Subcutaneous abdominal adipose tissue (tissue), 5 donors: ENCODE results near the gene APBB2.

ENCODE experiments used
- H3K27ac ChIP-seq: one replicate; pipeline ENCODE4 v1.7.0; 2013; ENCODE audit warnings: low read depth, mild to moderate bottlenecking, inconsistent platforms, low read length, moderate library complexity
- H3K27me3 ChIP-seq, 5 donors: one replicate each; pipeline ENCODE4 v1.7.0; 2013; ENCODE audit warnings: low read length in 5 of 5, inconsistent platforms in 1 of 5; ENCODE audit not compliant: control insufficient read depth in 5 of 5, insufficient read depth in 4 of 5
- H3K36me3 ChIP-seq, 5 donors: one replicate each; pipeline ENCODE4 v1.7.0; 2013; ENCODE audit warnings: low read length in 5 of 5; ENCODE audit not compliant: control insufficient read depth in 5 of 5, insufficient read depth in 5 of 5
- H3K4me1 ChIP-seq, 5 donors: one replicate each; pipeline ENCODE4 v1.7.0; 2013; ENCODE audit warnings: low read length in 5 of 5, mild to moderate bottlenecking in 3 of 5, moderate library complexity in 1 of 5; ENCODE audit not compliant: control insufficient read depth in 5 of 5, insufficient read depth in 5 of 5
- H3K4me3 ChIP-seq, 5 donors: one replicate each; pipeline ENCODE4 v1.7.0; 2013; ENCODE audit warnings: low read length in 5 of 5, low read depth in 1 of 5
- H3K9ac ChIP-seq, 5 donors: one replicate each; pipeline ENCODE4 v1.7.0; 2013; ENCODE audit warnings: low read length in 5 of 5, mild to moderate bottlenecking in 4 of 5, moderate library complexity in 3 of 5
- H3K9me3 ChIP-seq, 5 donors: one replicate each; pipeline ENCODE4 v1.7.0; 2013; ENCODE audit warnings: low read length in 5 of 5; ENCODE audit not compliant: control insufficient read depth in 5 of 5
- donor health status: healthy.
- donor health status: healthy.
- donor health status: healthy.
- donor health status: healthy.
- donor health status: healthy.

The APBB2 gene

GRCh38 chr4:41241919-41242318 lies 27.6 kb upstream of the APBB2 start:
- Histone ChIP-seq H3K27ac (no peak overlapping the region), H3K4me1 (no peaks in the 10 kb centered on the region), H3K9me3 (peaks cover 0 to 5% (median 0%) of the 10 kb centered on the region in 5 donors), H3K4me3 (no peak overlapping the region), H3K27me3 (no peaks in the 10 kb centered on the region), H3K9ac (no peak overlapping the region), H3K36me3 (no peaks in the 10 kb centered on the region)

- H3K9ac ChIP-seq: no peak overlapping the region
- no peaks in the 10 kb centered on the region for H3K27me3 ChIP-seq
- H3K27ac ChIP-seq: no peak overlapping the region
- no peak overlapping the region for H3K4me3 ChIP-seq
- no peaks in the 10 kb centered on the region for H3K4me1 ChIP-seq
- no peaks in the 10 kb centered on the region for H3K36me3 ChIP-seq
- peaks cover 0 to 5% (median 0%) of the 10 kb centered on the region in 5 donors for H3K9me3 ChIP-seq
Measured at GRCh38 chr4:41236508-41236907, 22.2 kb upstream of the APBB2 start.

- Histone ChIP-seq H3K4me3 (no peak overlapping the region), H3K36me3 (no peaks in the 10 kb centered on the region), H3K9me3 (peaks cover 0 to 5% (median 0%) of the 10 kb centered on the region in 5 donors), H3K9ac (no peak overlapping the region), H3K4me1 (no peaks in the 10 kb centered on the region), H3K27me3 (no peaks in the 10 kb centered on the region), H3K27ac (no peak overlapping the region)
Measured at GRCh38 chr4:41236032-41236431, 21.7 kb upstream of the APBB2 start.

- Histone ChIP-seq H3K27ac (no peak overlapping the region), H3K27me3 (no peaks in the 10 kb centered on the region), H3K36me3 (no peaks in the 10 kb centered on the region), H3K9ac (no peak overlapping the region), H3K4me1 (no peaks in the 10 kb centered on the region), H3K9me3 (no peaks in the 10 kb centered on the region), H3K4me3 (no peak overlapping the region)
Measured at GRCh38 chr4:41232856-41233255, 18.5 kb upstream of the APBB2 start.

GRCh38 chr4:41232406-41232805 lies 18.1 kb upstream of the APBB2 start:
- H3K27me3 ChIP-seq: no peaks in the 10 kb centered on the region
- H3K4me1 ChIP-seq: no peaks in the 10 kb centered on the region
- H3K4me3 ChIP-seq: no peak overlapping the region
- no peak overlapping the region for H3K9ac ChIP-seq
- H3K27ac ChIP-seq: no peak overlapping the region
- H3K9me3 ChIP-seq: no peaks in the 10 kb centered on the region
- H3K36me3 ChIP-seq: no peaks in the 10 kb centered on the region

- Histone ChIP-seq H3K27ac (no peak overlapping the region), H3K27me3 (no peaks in the 10 kb centered on the region), H3K9me3 (no peaks in the 10 kb centered on the region), H3K9ac (no peak overlapping the region), H3K4me3 (no peak overlapping the region), H3K4me1 (no peaks in the 10 kb centered on the region), H3K36me3 (no peaks in the 10 kb centered on the region)
Measured at GRCh38 chr4:41227902-41228301, 13.6 kb upstream of the APBB2 start.

GRCh38 chr4:41221850-41222645 lies 7.7 kb upstream of the APBB2 start:
- Histone ChIP-seq H3K36me3 (no peaks in the 10 kb centered on the region), H3K9me3 (no peaks in the 10 kb centered on the region), H3K4me1 (peaks cover 0 to 5% (median 3%) of the 10 kb centered on the region in 5 donors), H3K27me3 (no peaks in the 10 kb centered on the region), H3K27ac (no peak overlapping the region), H3K4me3 (no peak overlapping the region), H3K9ac (no peak overlapping the region)

- peaks cover 3 to 25% (median 24%) of the 10 kb centered on the region in 5 donors for H3K4me1 ChIP-seq
- no peak overlapping the region for H3K9ac ChIP-seq
- H3K27ac ChIP-seq: no peak overlapping the region
- H3K4me3 ChIP-seq: no peak overlapping the region
- H3K9me3 ChIP-seq: no peaks in the 10 kb centered on the region
- H3K36me3 ChIP-seq: no peaks in the 10 kb centered on the region
- H3K27me3 ChIP-seq: no peaks in the 10 kb centered on the region
Measured at GRCh38 chr4:41219421-41219950, 5.1 kb upstream of the APBB2 start.

- Histone ChIP-seq H3K27ac (no peak overlapping the region), H3K27me3 (no peaks in the 10 kb centered on the region), H3K4me1 (peaks cover 3 to 28% (median 24%) of the 10 kb centered on the region in 5 donors), H3K9me3 (no peaks in the 10 kb centered on the region), H3K36me3 (no peaks in the 10 kb centered on the region), H3K9ac (no peak overlapping the region), H3K4me3 (no peak overlapping the region)
Measured at GRCh38 chr4:41218703-41219102, 4.4 kb upstream of the APBB2 start.

GRCh38 chr4:41217374-41217773 lies 3.0 kb upstream of the APBB2 start:
- Histone ChIP-seq H3K4me1 (peaks cover 3 to 41% (median 37%) of the 10 kb centered on the region in 5 donors), H3K9ac (peak overlapping the region in 3 of 5 donors; percentile 72 to 87 (median 85)), H3K27ac (peak overlapping the region; percentile 94), H3K4me3 (peak overlapping the region in 2 of 5 donors; percentile 74 to 78), H3K36me3 (no peaks in the 10 kb centered on the region), H3K9me3 (no peaks in the 10 kb centered on the region), H3K27me3 (no peaks in the 10 kb centered on the region)
